Brain microvascular endothelial cell (primary cell): ENCODE data around the gene TFEB.

Experiments
- DNase-seq: peaks from one replicate; pipeline ENCODE4 v3.0.0-alpha.2; 2020
- H3K27ac ChIP-seq: fragments of 250-450 bp; sonication (Bioruptor Pico); 2 replicates; pipeline ENCODE4 v1.5.1; 2020; ENCODE audit warnings: mild to moderate bottlenecking, moderate library complexity
- H3K27me3 ChIP-seq: fragments of 250-450 bp; sonication (Bioruptor Pico); replicated peaks from 2 replicates; pipeline ENCODE4 v1.5.1; 2020; ENCODE audit warnings: mild to moderate bottlenecking
- H3K36me3 ChIP-seq: fragments of 250-450 bp; sonication (Bioruptor Pico); replicated peaks from 2 replicates; pipeline ENCODE4 v1.5.1; 2020; ENCODE audit warnings: mild to moderate bottlenecking
- H3K4me3 ChIP-seq: 2 replicates; pipeline ENCODE4 v1.5.1; 2011; ENCODE audit warnings: low read depth, mild to moderate bottlenecking, control low read depth, low read length, moderate library complexity
- in situ Hi-C: cut with HindIII; loops from 2 replicates; pipeline ENCODE4 v1.10.0; 2017; ENCODE audit warnings: low sequenced_read_pairs, low pct_ligation_motif_present
- TF ChIP-seq, protein P1 (sequence below): IDR thresholded peaks from 2 replicates; pipeline ENCODE4 v1.5.1; 2011; ENCODE audit warnings: low read depth, mild to moderate bottlenecking, moderate library complexity, low read length, control low read depth, inconsistent platforms; ENCODE audit errors: missing control alignments

Gene TFEB

DNA sequence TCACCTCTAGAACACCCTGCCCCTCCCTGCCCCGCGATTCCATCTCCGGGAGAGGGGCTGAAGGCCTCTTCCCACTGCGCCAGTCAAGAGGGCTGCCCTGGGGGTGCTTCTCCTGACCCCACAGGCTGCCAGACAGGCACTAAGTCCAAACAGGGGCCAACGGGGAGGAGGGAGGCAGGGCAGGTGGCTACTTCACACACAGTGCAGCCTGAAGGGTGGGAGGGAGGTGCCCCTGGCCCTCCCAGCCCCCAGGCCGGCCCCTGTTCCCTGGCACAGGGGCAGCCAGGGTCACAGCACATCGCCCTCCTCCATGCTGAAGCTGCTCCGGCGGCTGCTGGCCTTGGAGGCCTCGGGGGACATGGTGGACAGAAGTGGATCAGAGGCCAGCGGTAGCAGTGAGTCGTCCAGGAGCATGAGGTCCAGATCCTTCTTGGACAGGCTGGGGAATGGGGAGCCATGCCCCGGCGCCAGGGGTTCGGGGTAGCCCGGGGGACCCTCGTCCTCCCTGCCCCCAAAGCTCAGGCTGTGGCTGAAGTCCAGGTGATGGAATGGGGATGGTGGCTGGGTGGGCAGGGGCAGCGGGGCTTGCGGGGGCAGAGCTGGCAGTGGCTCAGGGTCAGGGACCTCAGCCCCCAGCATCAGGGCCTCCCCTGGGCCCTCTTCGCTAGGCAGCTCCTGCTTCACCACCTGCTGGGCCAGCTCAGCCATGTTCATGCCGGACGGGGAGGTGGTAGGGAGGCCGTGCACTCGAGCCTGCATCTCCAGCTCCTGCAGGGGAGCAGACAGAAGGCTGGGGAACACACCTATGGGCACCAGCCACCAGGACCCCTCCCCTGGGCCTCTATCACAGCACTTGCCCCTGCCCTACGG, 50.9 kb downstream of the TFEB start:
- TF ChIP-seq, protein P1, sequence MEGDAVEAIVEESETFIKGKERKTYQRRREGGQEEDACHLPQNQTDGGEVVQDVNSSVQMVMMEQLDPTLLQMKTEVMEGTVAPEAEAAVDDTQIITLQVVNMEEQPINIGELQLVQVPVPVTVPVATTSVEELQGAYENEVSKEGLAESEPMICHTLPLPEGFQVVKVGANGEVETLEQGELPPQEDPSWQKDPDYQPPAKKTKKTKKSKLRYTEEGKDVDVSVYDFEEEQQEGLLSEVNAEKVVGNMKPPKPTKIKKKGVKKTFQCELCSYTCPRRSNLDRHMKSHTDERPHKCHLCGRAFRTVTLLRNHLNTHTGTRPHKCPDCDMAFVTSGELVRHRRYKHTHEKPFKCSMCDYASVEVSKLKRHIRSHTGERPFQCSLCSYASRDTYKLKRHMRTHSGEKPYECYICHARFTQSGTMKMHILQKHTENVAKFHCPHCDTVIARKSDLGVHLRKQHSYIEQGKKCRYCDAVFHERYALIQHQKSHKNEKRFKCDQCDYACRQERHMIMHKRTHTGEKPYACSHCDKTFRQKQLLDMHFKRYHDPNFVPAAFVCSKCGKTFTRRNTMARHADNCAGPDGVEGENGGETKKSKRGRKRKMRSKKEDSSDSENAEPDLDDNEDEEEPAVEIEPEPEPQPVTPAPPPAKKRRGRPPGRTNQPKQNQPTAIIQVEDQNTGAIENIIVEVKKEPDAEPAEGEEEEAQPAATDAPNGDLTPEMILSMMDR = no peak
- DNase-seq = no peak
- Histone ChIP-seq H3K27ac (no peak overlapping the region), H3K36me3 (peaks cover 13% of the 10 kb centered on the region), H3K4me3 (no peak overlapping the region), H3K27me3 (no peaks in the 10 kb centered on the region)
- in situ Hi-C loops = no loop called here

DNA sequence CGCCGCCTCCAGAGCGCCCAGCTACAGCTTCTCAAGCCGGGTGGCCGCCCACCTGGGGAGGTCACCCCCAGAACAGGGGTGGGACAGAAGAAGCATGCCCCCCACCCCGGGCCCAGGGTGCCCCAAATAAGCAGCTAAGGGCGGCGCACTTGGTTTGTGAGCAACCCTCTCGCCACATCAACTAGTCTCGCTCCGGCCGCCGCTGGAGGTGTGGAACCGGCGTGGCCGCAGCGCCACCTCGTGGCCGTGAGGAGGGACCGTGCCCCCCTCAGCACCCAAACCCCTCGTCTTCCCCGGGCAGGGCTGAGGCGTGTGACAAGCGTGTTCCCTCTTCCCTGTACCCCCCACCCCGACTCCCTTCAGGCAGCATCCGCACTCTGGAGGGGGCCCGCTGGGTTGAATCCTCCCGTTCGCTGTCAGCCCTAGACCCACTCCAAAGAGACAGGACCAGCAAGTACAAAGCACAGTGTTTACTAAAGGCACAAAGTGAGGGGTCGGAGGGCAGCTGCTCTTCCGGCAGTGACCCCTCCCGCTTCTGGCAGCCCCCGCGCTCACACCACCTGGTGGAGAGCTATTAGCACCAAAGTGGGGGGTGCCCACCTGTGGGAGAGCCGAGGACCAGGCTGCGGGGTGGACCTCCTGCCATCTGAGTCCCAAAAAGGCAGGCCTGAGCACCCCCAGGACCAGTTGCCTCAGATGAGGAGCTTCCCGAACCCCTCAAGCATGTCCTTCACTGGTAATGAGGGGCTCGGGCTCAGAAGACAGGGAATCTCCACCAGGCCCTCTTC, 51.7 kb downstream of the TFEB start:
- in situ Hi-C loops = no loop called here
- H3K4me3 ChIP-seq = peak overlapping the region; percentile 42
- TF ChIP-seq, protein P1 = peak; percentile 94
- H3K27me3 ChIP-seq = no peaks in the 10 kb centered on the region
- H3K27ac ChIP-seq = peak overlapping the region; percentile 34
- peak; percentile 44 for DNase-seq
- H3K36me3 ChIP-seq = peaks cover 13% of the 10 kb centered on the region

DNA sequence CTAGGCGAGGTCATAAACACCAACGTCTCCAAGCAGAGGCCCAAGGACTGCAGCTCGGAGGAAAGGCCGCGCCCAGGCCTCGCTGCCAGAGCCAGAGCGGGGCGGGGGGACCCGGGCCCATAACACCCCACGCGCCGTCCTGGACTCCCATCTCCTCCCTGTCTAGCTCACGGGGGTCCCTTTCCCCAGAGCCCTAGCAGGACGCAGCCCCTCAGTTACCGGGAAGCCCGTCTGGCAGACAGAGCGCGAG, 52.2 kb downstream of the TFEB start:
- in situ Hi-C loops = no loop called here
- Histone ChIP-seq H3K4me3 (peak overlapping the region; percentile 42), H3K27ac (peak overlapping the region; percentile 34), H3K36me3 (peaks cover 13% of the 10 kb centered on the region), H3K27me3 (no peaks in the 10 kb centered on the region)
- DNase-seq = no peak
- TF ChIP-seq, protein P1 = no peak

DNA sequence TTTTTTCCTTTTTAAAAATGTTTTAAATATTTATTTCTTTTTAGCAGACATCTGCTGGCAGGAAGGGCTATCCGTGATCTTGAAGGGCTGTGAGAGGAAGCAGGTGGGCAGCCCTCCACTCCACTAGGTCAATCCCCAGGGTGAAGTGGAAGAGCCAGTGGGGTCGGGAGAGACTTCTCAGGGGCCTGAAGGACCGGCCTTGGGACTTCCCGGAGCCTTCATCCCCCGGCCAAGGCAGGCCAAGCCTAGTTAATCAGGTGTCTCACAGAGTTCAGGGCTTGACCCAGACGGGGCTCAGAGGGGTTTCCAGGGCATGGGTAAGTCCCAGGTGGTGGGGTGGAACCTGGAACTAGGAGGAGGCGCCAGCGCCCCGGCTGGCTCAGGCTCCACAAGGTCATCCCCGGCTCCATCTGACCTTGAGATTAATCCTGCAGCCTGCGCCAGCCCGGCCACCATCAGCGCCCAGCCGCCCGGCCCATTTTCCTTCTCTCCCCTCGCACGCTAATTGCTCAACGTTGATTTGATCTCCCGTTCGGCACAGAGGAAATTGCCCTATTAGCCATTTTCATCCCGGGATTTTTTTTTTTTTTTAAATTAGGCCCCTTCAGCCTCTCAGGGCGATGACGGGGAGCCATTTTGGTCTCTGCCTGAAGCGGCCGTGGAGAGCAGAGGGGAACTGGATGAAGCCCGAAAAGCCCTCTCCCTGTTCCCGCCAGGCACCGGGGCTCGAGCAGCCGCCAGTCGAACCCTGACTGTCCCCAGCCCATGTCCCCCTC, 52.7 kb downstream of the TFEB start:
- in situ Hi-C loops = no loop called here
- no peak for DNase-seq
- Histone ChIP-seq H3K27ac (no peak overlapping the region), H3K4me3 (peak overlapping the region; percentile 42), H3K27me3 (no peaks in the 10 kb centered on the region), H3K36me3 (peaks cover 13% of the 10 kb centered on the region)
- TF ChIP-seq, protein P1 = no peak

DNA sequence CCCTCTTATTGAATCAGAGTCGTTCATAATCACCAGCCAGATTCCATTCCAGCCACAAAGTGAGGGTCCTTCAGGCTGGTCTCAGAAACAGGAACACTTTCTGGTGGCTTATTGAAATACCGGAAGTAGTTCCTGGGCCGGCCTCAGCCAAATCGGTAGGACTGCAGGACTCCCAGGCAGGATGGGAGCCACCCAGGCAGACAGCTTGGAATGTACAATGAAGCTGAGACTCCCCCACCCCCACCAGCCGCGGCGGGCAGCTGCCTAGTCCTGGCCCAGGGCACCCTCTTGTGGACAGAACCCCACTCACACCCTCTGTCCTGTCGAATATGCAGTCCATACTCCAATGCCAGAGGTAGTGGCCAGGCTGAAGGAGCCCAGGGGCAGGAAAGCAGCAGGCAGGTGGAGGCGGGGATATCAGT, 53.3 kb downstream of the TFEB start:
- in situ Hi-C loops = no loop called here
- no peaks in the 10 kb centered on the region for H3K27me3 ChIP-seq
- peak; percentile 92 for DNase-seq
- no peak overlapping the region for H3K27ac ChIP-seq
- TF ChIP-seq, protein P1 = peak; percentile 95
- no peak overlapping the region for H3K4me3 ChIP-seq
- peaks cover 13% of the 10 kb centered on the region for H3K36me3 ChIP-seq
